Measurements from ENCODE around the gene CREB1. TPM values are rescaled to one million over a fixed set of nuclear protein-coding genes. Genes with fewer than 3 reads are reported as not detected.
"Not testable (repeated sequence)": the region's sequence is repeated elsewhere in the genome, so short reads cannot be mapped to it uniquely, and the experiment has no call there.

The CREB1 gene
- total RNA-seq, 4 donors from 2014 or later, result 38.2 to 82.3 (median 49.4) TPM

GRCh38 chr2:207643892-207644291 is 114.1 kb downstream of the CREB1 start:
- DNase-seq (ENCODE audit: low spot score), result no peak
- TF ChIP-seq, protein P1, sequence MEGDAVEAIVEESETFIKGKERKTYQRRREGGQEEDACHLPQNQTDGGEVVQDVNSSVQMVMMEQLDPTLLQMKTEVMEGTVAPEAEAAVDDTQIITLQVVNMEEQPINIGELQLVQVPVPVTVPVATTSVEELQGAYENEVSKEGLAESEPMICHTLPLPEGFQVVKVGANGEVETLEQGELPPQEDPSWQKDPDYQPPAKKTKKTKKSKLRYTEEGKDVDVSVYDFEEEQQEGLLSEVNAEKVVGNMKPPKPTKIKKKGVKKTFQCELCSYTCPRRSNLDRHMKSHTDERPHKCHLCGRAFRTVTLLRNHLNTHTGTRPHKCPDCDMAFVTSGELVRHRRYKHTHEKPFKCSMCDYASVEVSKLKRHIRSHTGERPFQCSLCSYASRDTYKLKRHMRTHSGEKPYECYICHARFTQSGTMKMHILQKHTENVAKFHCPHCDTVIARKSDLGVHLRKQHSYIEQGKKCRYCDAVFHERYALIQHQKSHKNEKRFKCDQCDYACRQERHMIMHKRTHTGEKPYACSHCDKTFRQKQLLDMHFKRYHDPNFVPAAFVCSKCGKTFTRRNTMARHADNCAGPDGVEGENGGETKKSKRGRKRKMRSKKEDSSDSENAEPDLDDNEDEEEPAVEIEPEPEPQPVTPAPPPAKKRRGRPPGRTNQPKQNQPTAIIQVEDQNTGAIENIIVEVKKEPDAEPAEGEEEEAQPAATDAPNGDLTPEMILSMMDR (IDR thresholded peaks at IDR 0.05), result no peak
- ATAC-seq (ENCODE audit: low FRiP score), result no peak

DNA sequence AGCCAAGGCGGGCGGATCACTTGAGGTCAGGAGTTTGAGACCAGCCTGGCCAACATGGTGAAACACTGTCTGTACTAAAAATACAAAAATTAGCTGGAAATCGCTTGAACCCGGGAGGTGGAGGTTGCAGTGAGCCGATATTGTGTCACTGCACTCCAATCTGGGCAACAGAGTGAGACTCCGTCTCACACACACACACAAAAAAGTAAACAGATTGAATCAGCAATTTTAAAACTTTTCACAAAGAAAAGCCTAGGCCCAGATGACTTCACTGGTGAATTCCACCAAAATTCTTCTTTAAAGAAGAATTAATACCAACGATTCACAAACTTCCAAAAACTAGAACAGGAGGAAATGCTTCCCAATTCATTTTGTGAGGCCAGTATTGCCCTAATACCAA is 116.8 kb downstream of the CREB1 start:
- DNase-seq (ENCODE audit: low spot score); ATAC-seq (ENCODE audit: low FRiP score): not testable (repeated sequence)

Other genes with a start within 250 kb of the CREB1 start
- gene METTL21A, start 95.4 kb downstream of the CREB1 start, total RNA-seq, result 10 to 100 TPM in 3 of 4 donors, 1 to 10 TPM in 1; 7.7 to 28.8 (median 22.0) TPM
- 10 to 100 TPM; 23.2 to 58.4 (median 26.0) TPM for gene CCNYL1, start 181.7 kb downstream of the CREB1 start, total RNA-seq
- 10 to 100 TPM in 3 of 4 donors, 1 to 10 TPM in 1; 7.1 to 21.7 (median 18.1) TPM for gene FZD5, start 239.9 kb downstream of the CREB1 start, total RNA-seq

All from omental fat pad (tissue), 4 donors.